HTR-8/SVneo (cell line): ENCODE results near the gene ADCY10.
"Not testable (repeated sequence)": the region's sequence is repeated elsewhere in the genome, so short reads cannot be mapped to it uniquely, and the experiment has no call there.

Experiments
- DNase-seq: peaks from one replicate; pipeline ENCODE4 v3.0.0; 2011; ENCODE audit warnings: low spot score, mixed read lengths; ENCODE audit not compliant: insufficient read length
- FAIRE-seq: peaks from 2 replicates; lab custom pipeline; 2011; peaks lifted over from hg19 to GRCh38; lab: Jason Lieb, UNC

The ADCY10 gene

GRCh38 chr1:167898578-167899222 lies 15.2 kb downstream of the ADCY10 start:
- no peak for DNase-seq
- FAIRE-seq = no peak

GRCh38 chr1:167893798-167894197 lies 20.1 kb downstream of the ADCY10 start:
- DNase-seq (no peak), FAIRE-seq (no peak)

- FAIRE-seq = no peak
Observed at GRCh38 chr1:167890400-167890799, 23.5 kb downstream of the ADCY10 start.

GRCh38 chr1:167887187-167887586 lies 26.7 kb downstream of the ADCY10 start:
- FAIRE-seq, DNase-seq: not testable (repeated sequence)

More at GRCh38 chr1:167890400-167890799, 23.5 kb downstream of the ADCY10 start:
- DNase-seq = no peak

GRCh38 chr1:167882376-167882775 lies 31.6 kb downstream of the ADCY10 start:
- no peak for FAIRE-seq

GRCh38 chr1:167881786-167882185 lies 32.1 kb downstream of the ADCY10 start:
- DNase-seq (no peak), FAIRE-seq (no peak)

More at GRCh38 chr1:167882376-167882775, 31.6 kb downstream of the ADCY10 start:
- DNase-seq = no peak

GRCh38 chr1:167881069-167881468 lies 32.9 kb downstream of the ADCY10 start:
- no peak for DNase-seq

GRCh38 chr1:167880580-167881021 lies 33.3 kb downstream of the ADCY10 start:
- FAIRE-seq (no peak), DNase-seq (no peak)

More at GRCh38 chr1:167881069-167881468, 32.9 kb downstream of the ADCY10 start:
- FAIRE-seq = no peak

GRCh38 chr1:167879508-167879907 lies 34.4 kb downstream of the ADCY10 start:
- no peak for FAIRE-seq
- no peak for DNase-seq

GRCh38 chr1:167878372-167879160 lies 35.4 kb downstream of the ADCY10 start:
- no peak for FAIRE-seq
- DNase-seq = no peak

GRCh38 chr1:167876597-167877175 lies 37.2 kb downstream of the ADCY10 start:
- no peak for FAIRE-seq
- DNase-seq = no peak

GRCh38 chr1:167871331-167871730 lies 42.6 kb downstream of the ADCY10 start:
- DNase-seq (no peak), FAIRE-seq (no peak)

GRCh38 chr1:167869157-167870001 lies 44.6 kb downstream of the ADCY10 start:
- FAIRE-seq, DNase-seq: not testable (repeated sequence)

GRCh38 chr1:167866739-167867414 lies 47.1 kb downstream of the ADCY10 start:
- not testable (repeated sequence) for FAIRE-seq, DNase-seq

GRCh38 chr1:167866326-167866725 lies 47.6 kb downstream of the ADCY10 start:
- FAIRE-seq = not testable (repeated sequence)

GRCh38 chr1:167865804-167866308 lies 48.1 kb downstream of the ADCY10 start:
- not testable (repeated sequence) for DNase-seq, FAIRE-seq

More at GRCh38 chr1:167866326-167866725, 47.6 kb downstream of the ADCY10 start:
- not testable (repeated sequence) for DNase-seq

- FAIRE-seq, DNase-seq: not testable (repeated sequence)
Observed at GRCh38 chr1:167865193-167865592, 48.7 kb downstream of the ADCY10 start.

- DNase-seq (no peak), FAIRE-seq (no peak)
Observed at GRCh38 chr1:167864392-167865032, 49.4 kb downstream of the ADCY10 start.

GRCh38 chr1:167863921-167864279 lies 50.0 kb downstream of the ADCY10 start:
- FAIRE-seq (no peak), DNase-seq (no peak)
